WTC11 (cell line): ENCODE results near the gene FRMD4A. TPM values are rescaled to one million over a fixed set of nuclear protein-coding genes. Genes with fewer than 3 reads are reported as not detected.

Source experiments
- ATAC-seq: fragments of 200-7000 bp; cut with Tn5 transposase; 2 replicates; pipeline ENCODE4 v1.10.0; 2021; ENCODE audit warnings: mild to moderate bottlenecking, moderate library complexity
- CTCF ChIA-PET: fragments of 300-600 bp; sonication (Branson Sonifier 250); formaldehyde crosslinking; loops from one replicate; lab custom pipeline; 2021; ENCODE audit warnings: antibody characterized with exemption; lab: Charles Lee
- POLR2A ChIA-PET: fragments of 350-600 bp; sonication (Branson Sonifier 250); formaldehyde crosslinking; loops from one replicate; lab custom pipeline; 2021; ENCODE audit warnings: antibody characterized with exemption; lab: Charles Lee
- DNase-seq: peaks from one replicate; pipeline ENCODE4 v3.0.0; 2021; ENCODE audit warnings: low spot score
- H3K27ac Mint-ChIP-seq: 2 replicates; pipeline ENCODE4 v1.8.0; 2021; ENCODE audit warnings: mixed read lengths
- H3K27me3 Mint-ChIP-seq: 2 replicates; pipeline ENCODE4 v1.8.0; 2021; ENCODE audit warnings: low read depth, mild to moderate bottlenecking, moderate library complexity, mixed read lengths
- H3K36me3 Mint-ChIP-seq: 2 replicates; pipeline ENCODE4 v1.8.0; 2021; ENCODE audit warnings: mixed read lengths
- H3K4me1 Mint-ChIP-seq: 2 replicates; pipeline ENCODE4 v1.8.0; 2022; ENCODE audit warnings: mixed read lengths
- H3K4me3 Mint-ChIP-seq: 2 replicates; pipeline ENCODE4 v1.8.0; 2021; ENCODE audit warnings: mild to moderate bottlenecking, moderate library complexity, mixed read lengths
- H3K9me3 Mint-ChIP-seq: 2 replicates; pipeline ENCODE4 v1.8.0; 2021; ENCODE audit warnings: mixed read lengths
- CREB1 ChIP-seq: sonication (generic); formaldehyde crosslinking; IDR thresholded peaks from 2 replicates; pipeline ENCODE4 v1.8.0; 2023; ENCODE audit warnings: mild to moderate bottlenecking, missing genetic modification reagents
- CREM ChIP-seq: sonication (generic); formaldehyde crosslinking; IDR thresholded peaks from 2 replicates; pipeline ENCODE4 v1.8.1; 2022; ENCODE audit warnings: mild to moderate bottlenecking, missing genetic modification reagents, moderate library complexity
- CTCF ChIP-seq: fragments of 200-600 bp; IDR thresholded peaks from 2 replicates; pipeline ENCODE4 v1.8.0; 2022; ENCODE audit warnings: antibody characterized with exemption
- ELF4 ChIP-seq: sonication (generic); formaldehyde crosslinking; IDR thresholded peaks from 2 replicates; pipeline ENCODE4 v1.8.1; 2022; ENCODE audit warnings: low read depth, mild to moderate bottlenecking, moderate library complexity, missing genetic modification reagents
- ETV6 ChIP-seq: sonication (generic); formaldehyde crosslinking; IDR thresholded peaks from 2 replicates; pipeline ENCODE4 v1.8.1; 2022; ENCODE audit warnings: mild to moderate bottlenecking, missing genetic modification reagents
- HMGA2 ChIP-seq: fragments of 250-450 bp; sonication (Bioruptor Pico); IDR thresholded peaks from 2 replicates; pipeline ENCODE4 v1.4.0; 2021; ENCODE audit warnings: mild to moderate bottlenecking, moderate library complexity
- IRF1 ChIP-seq: sonication (generic); formaldehyde crosslinking; IDR thresholded peaks from 2 replicates; pipeline ENCODE4 v1.8.0; 2023; ENCODE audit warnings: missing genetic modification reagents
- MAX ChIP-seq: sonication (generic); formaldehyde crosslinking; IDR thresholded peaks from 2 replicates; pipeline ENCODE4 v1.8.0; 2022; ENCODE audit warnings: mild to moderate bottlenecking, missing genetic modification reagents
- MLX ChIP-seq: sonication (generic); formaldehyde crosslinking; IDR thresholded peaks from 2 replicates; pipeline ENCODE4 v1.8.1; 2023; ENCODE audit warnings: mild to moderate bottlenecking, missing genetic modification reagents, moderate library complexity
- NFATC4 ChIP-seq: fragments of 250-450 bp; sonication (Bioruptor Pico); IDR thresholded peaks from 2 replicates; pipeline ENCODE4 v1.9.0; 2021; ENCODE audit warnings: mild to moderate bottlenecking
- PRDM15 ChIP-seq: sonication (generic); formaldehyde crosslinking; IDR thresholded peaks from 2 replicates; pipeline ENCODE4 v1.8.0; 2022; ENCODE audit warnings: missing genetic modification reagents
- PRRX2 ChIP-seq: fragments of 250-450 bp; sonication (Bioruptor Pico); IDR thresholded peaks from 2 replicates; pipeline ENCODE4 v1.8.0; 2021; ENCODE audit warnings: mild to moderate bottlenecking
- SMAD3 ChIP-seq: sonication (generic); formaldehyde crosslinking; IDR thresholded peaks from 2 replicates; pipeline ENCODE4 v1.8.0; 2022; ENCODE audit warnings: missing genetic modification reagents, mild to moderate bottlenecking, borderline replicate concordance
- TEAD4 ChIP-seq: sonication (generic); formaldehyde crosslinking; IDR thresholded peaks from 2 replicates; pipeline ENCODE4 v1.8.0; 2022; ENCODE audit warnings: mild to moderate bottlenecking, missing genetic modification reagents
- ZNF219 ChIP-seq: sonication (generic); formaldehyde crosslinking; IDR thresholded peaks from 2 replicates; pipeline ENCODE4 v1.8.0; 2023; ENCODE audit warnings: missing genetic modification reagents, mild to moderate bottlenecking, borderline replicate concordance
- ZNF263 ChIP-seq: sonication (generic); formaldehyde crosslinking; IDR thresholded peaks from 2 replicates; pipeline ENCODE4 v1.8.1; 2022; ENCODE audit warnings: low read depth, mild to moderate bottlenecking, moderate library complexity, missing genetic modification reagents
- ZNF423 ChIP-seq: fragments of 250-450 bp; sonication (Bioruptor Pico); IDR thresholded peaks from 2 replicates; pipeline ENCODE4 v2.1.2; 2022; ENCODE audit warnings: mild to moderate bottlenecking, moderate library complexity
- total RNA-seq: library from RNA; stranded (reverse); gene quantifications from 3 replicates; pipeline ENCODE4 v1.2.3, GENCODE V29; 2021

The FRMD4A gene
- total RNA-seq, 1 experiment from 2014 or later: 35.5 TPM

- TF ChIP-seq ZNF219 (no peak), CTCF (no peak), MAX (CRISPR knock-in tag) (no peak), HMGA2 (CRISPR knock-in tag) (no peak), ZNF263 (CRISPR knock-in tag) (no peak), CREB1 (CRISPR knock-in tag) (no peak), CREM (no peak), ZNF423 (no peak), MLX (CRISPR knock-in tag) (no peak), PRRX2 (CRISPR knock-in tag) (no peak)
These were observed 94.4 kb downstream of the FRMD4A start (continued) for GRCh38 chr10:14236341-14236740.

GRCh38 chr10:14235566-14236195 lies 95.0 kb downstream of the FRMD4A start:
- ATAC-seq: no peak
- H3K27ac Mint-ChIP-seq: no peak overlapping the region

More at GRCh38 chr10:14235566-14236195, 95.0 kb downstream of the FRMD4A start:
- Mint-ChIP-seq H3K36me3 (no peaks in the 10 kb centered on the region), H3K9me3 (peaks cover 10% of the 10 kb centered on the region), H3K4me1 (peaks cover 29% of the 10 kb centered on the region), H3K4me3 (no peak overlapping the region), H3K27me3 (peaks cover 4% of the 10 kb centered on the region; the same call in 1 of the 2 replicates)
- no peak for DNase-seq
- TF ChIP-seq NFATC4 (CRISPR knock-in tag): no peak
- no peak for TF ChIP-seq HMGA2 (CRISPR knock-in tag)
- no peak for TF ChIP-seq IRF1
- TF ChIP-seq SMAD3: no peak
- no peak for TF ChIP-seq ETV6 (CRISPR knock-in tag)
- TF ChIP-seq PRDM15 (CRISPR knock-in tag): no peak
- TF ChIP-seq ELF4 (CRISPR knock-in tag): no peak
- no peak for TF ChIP-seq TEAD4 (CRISPR knock-in tag)
- CTCF ChIA-PET: interaction anchor here (1.2 to 1.3 kb wide), 2 partner anchors 35 to 39 kb away, joined by 5 read pairs; no protein-coding TSS in a partner anchor
- POLR2A ChIA-PET: interaction anchor here (0.5 kb wide), 1 partner anchor 12 kb away, joined by 5 read pairs; no protein-coding TSS in a partner anchor
